ENCODE measurements around the gene APOBEC4. TPM values are rescaled to one million over a fixed set of nuclear protein-coding genes. Genes with fewer than 3 reads are reported as not detected.

APOBEC4 gene
- total RNA-seq, 6 donors from 2014 or later = 0.20 to 5.6 (median 1.9) TPM

DNA sequence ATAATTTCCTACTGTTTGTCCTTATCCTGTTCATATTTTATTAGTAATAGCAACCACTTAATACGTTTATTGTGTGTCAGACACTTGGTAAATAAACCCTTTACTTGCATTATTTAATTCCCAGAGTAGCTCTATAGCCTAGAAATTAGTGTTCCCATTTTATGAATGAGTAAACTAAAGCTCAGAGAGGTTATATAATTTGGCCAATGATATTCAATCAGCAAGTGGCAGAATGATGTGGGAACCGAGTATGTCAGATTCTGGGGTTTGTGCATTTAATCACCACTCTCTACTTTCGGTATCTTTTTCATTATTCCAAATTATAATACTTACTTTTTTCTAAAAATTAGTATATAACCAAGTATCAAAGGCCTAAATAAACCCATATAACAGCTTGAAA is 10.9 kb downstream of the APOBEC4 start:
- no peak for DNase-seq
- Histone ChIP-seq H3K27ac (no peak overlapping the region), H3K36me3 (no peaks in the 10 kb centered on the region), H3K4me3 (no peak overlapping the region), H3K9me3 (no peaks in the 10 kb centered on the region), H3K27me3 (no peaks in the 10 kb centered on the region), H3K4me1 (no peaks in the 10 kb centered on the region)
- no peak for ATAC-seq (ENCODE audit: low FRiP score in 2 of 2)
- 83% methylated on average over 3 of the region's 3 CpGs for whole genome bisulfite sequencing, 2 donors
- TF ChIP-seq POLR2AphosphoS5 (IDR thresholded peaks at IDR 0.05) = no peak
- no peak for TF ChIP-seq EP300 (IDR thresholded peaks at IDR 0.05)
- TF ChIP-seq POLR2A (IDR thresholded peaks at IDR 0.05) = no peak
- TF ChIP-seq, protein P1, sequence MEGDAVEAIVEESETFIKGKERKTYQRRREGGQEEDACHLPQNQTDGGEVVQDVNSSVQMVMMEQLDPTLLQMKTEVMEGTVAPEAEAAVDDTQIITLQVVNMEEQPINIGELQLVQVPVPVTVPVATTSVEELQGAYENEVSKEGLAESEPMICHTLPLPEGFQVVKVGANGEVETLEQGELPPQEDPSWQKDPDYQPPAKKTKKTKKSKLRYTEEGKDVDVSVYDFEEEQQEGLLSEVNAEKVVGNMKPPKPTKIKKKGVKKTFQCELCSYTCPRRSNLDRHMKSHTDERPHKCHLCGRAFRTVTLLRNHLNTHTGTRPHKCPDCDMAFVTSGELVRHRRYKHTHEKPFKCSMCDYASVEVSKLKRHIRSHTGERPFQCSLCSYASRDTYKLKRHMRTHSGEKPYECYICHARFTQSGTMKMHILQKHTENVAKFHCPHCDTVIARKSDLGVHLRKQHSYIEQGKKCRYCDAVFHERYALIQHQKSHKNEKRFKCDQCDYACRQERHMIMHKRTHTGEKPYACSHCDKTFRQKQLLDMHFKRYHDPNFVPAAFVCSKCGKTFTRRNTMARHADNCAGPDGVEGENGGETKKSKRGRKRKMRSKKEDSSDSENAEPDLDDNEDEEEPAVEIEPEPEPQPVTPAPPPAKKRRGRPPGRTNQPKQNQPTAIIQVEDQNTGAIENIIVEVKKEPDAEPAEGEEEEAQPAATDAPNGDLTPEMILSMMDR (IDR thresholded peaks at IDR 0.05) = no peak

- Histone ChIP-seq H3K9me3 (no peaks in the 10 kb centered on the region), H3K4me3 (no peak overlapping the region), H3K27me3 (no peaks in the 10 kb centered on the region), H3K27ac (no peak overlapping the region), H3K4me1 (peaks cover 6 to 8% (median 6%) of the 10 kb centered on the region in 4 donors), H3K36me3 (no peaks in the 10 kb centered on the region)
- TF ChIP-seq EP300 (IDR thresholded peaks at IDR 0.05) (no peak), POLR2AphosphoS5 (IDR thresholded peaks at IDR 0.05) (no peak), POLR2A (IDR thresholded peaks at IDR 0.05) (no peak)
- TF ChIP-seq, protein P1 (IDR thresholded peaks at IDR 0.05) = no peak
- ATAC-seq (ENCODE audit: low FRiP score in 2 of 2) (no peak), DNase-seq (no peak)
- WGBS, 2 donors = 55 to 58% methylated on average over 1 of the region's 1 CpG
Observed at GRCh38 chr1:183640193-183640592, 12.9 kb downstream of the APOBEC4 start.

DNA sequence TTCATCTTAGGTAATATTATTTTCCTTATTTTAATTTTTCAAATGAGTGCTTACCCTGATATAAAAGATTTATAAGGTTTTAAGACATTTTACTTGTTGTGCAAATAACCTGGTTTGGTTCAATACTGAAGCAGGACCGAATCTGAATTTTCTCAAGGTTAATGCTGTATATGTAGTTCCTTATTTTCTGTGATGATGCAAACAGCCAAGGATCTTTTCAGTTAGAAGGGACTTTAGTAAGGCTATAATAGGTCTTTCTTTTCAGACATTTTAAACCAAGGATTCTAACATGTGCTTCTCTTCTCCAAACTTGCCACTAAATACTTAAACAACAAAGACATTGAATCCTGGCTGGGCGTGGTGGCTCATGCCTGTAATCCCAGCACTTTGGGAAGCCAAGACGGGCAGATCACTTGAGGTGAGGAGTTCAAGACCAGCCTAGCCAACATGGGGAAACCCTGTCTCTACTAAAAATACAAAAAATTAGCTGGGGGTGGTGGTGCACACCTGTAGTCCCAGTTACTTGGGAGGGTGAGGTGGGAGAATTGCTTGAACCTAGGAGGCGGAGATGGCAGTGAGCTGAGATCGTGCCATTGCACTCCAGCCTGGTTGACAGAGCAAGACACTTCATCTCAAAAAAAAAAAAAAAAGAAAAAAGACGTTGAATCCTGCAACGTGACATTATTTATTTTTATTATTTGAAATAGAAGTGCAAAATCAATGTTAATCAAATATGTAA is 14.3 kb downstream of the APOBEC4 start:
- Histone ChIP-seq H3K9me3 (no peaks in the 10 kb centered on the region), H3K4me1 (peaks cover 6 to 12% (median 11%) of the 10 kb centered on the region in 4 donors), H3K27me3 (no peaks in the 10 kb centered on the region), H3K36me3 (no peaks in the 10 kb centered on the region), H3K4me3 (no peak overlapping the region), H3K27ac (no peak overlapping the region)
- ATAC-seq (ENCODE audit: low FRiP score in 2 of 2) (no peak), DNase-seq (no peak)
- 89 to 90% methylated on average over 7 of the region's 7 CpGs for WGBS, 2 donors
- TF ChIP-seq POLR2A (IDR thresholded peaks at IDR 0.05) (no peak), EP300 (IDR thresholded peaks at IDR 0.05) (no peak), POLR2AphosphoS5 (IDR thresholded peaks at IDR 0.05) (no peak)
- TF ChIP-seq, protein P1 (IDR thresholded peaks at IDR 0.05) = no peak

DNA sequence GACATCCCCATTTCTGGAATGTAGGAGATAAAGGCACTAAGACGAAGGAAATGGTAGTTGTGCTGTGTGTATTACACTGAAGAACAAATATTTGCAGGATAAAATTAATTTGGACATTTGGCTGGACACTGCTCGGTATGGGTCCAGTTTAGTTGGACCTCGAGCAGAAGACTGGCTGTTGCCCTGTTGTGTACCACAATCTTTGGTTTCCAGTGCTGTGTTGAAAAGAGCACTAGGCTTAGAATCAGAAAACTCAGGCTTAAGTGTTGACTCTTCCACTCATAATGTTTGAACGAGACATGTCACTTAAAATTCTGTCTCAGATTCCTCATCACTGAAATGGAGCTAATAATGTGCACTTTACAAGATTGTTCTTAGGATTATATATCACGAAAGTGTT is 16.3 kb downstream of the APOBEC4 start:
- no peaks in the 10 kb centered on the region for H3K27me3 ChIP-seq
- 48 to 59% methylated on average over 5 of the region's 5 CpGs for WGBS, 2 donors
- peak overlapping the region in 2 of 4 donors; percentile 83 to 92 for H3K4me3 ChIP-seq
- H3K9me3 ChIP-seq = no peaks in the 10 kb centered on the region
- peak overlapping the region in 3 of 4 donors; percentile 7 to 99 (median 12) for H3K27ac ChIP-seq
- H3K36me3 ChIP-seq = peaks cover 0 to 7% (median 0%) of the 10 kb centered on the region in 4 donors
- DNase-seq (no peak), ATAC-seq (ENCODE audit: low FRiP score in 2 of 2) (no peak)
- peaks cover 20 to 32% (median 27%) of the 10 kb centered on the region in 4 donors for H3K4me1 ChIP-seq
- TF ChIP-seq POLR2A (IDR thresholded peaks at IDR 0.05) = no peak
- TF ChIP-seq EP300 (IDR thresholded peaks at IDR 0.05) = no peak
- TF ChIP-seq, protein P1 (IDR thresholded peaks at IDR 0.05) = no peak
- no peak for TF ChIP-seq POLR2AphosphoS5 (IDR thresholded peaks at IDR 0.05)

- TF ChIP-seq EP300 (IDR thresholded peaks at IDR 0.05) (no peak), POLR2AphosphoS5 (IDR thresholded peaks at IDR 0.05) (peak in 1 of 2 donors; percentile 37), POLR2A (IDR thresholded peaks at IDR 0.05) (peak in 1 of 4 donors; percentile 25)
- TF ChIP-seq, protein P1 (IDR thresholded peaks at IDR 0.05) = peak in 1 of 6 experiments; percentile 6
- DNase-seq = peak in 1 of 2 donors; percentile 20
- Histone ChIP-seq H3K36me3 (peaks cover 0 to 7% (median 0%) of the 10 kb centered on the region in 4 donors), H3K4me1 (peaks cover 24 to 37% (median 32%) of the 10 kb centered on the region in 4 donors), H3K27me3 (no peaks in the 10 kb centered on the region), H3K9me3 (no peaks in the 10 kb centered on the region), H3K4me3 (peak overlapping the region; percentile 38 to 93 (median 88)), H3K27ac (peak overlapping the region; percentile 98 to 99 (median 98))
- WGBS, 2 donors = 5% methylated on average over 13 to 15 of the region's 15 CpGs
- no peak for ATAC-seq (ENCODE audit: low FRiP score in 2 of 2)
Observed at GRCh38 chr1:183636334-183636682, 16.8 kb downstream of the APOBEC4 start.
